GM18508 (cell line): ENCODE results near the gene PLXNA2.

Experiments
- ATAC-seq: cut with Tn5 transposase; IDR thresholded peaks from one replicate; pipeline ENCODE4 v1.9.1; 2021; ENCODE audit warnings: moderate number of reproducible peaks; ENCODE audit not compliant: insufficient read depth, unreplicated experiment

Gene PLXNA2

DNA sequence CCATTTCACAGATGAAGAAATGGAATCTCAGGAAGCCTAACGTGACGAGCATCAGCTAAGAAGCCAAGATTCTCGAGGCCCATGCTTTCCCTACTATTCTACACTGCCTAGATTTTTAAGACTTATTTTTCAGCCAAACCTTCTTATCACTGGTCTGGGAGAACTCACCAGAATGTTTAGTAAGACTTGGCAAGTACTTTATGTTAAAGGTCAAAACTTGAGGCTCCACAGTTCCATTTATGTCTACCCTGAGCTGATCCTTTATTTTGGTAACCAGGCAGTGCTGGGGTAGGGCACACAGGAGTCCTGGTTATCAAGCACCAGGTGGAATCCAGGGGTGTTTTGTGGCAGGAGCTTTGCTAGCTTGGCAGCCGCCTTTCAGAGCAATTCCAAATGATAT, 16.8 kb downstream of the PLXNA2 start:
- ATAC-seq: no peak

DNA sequence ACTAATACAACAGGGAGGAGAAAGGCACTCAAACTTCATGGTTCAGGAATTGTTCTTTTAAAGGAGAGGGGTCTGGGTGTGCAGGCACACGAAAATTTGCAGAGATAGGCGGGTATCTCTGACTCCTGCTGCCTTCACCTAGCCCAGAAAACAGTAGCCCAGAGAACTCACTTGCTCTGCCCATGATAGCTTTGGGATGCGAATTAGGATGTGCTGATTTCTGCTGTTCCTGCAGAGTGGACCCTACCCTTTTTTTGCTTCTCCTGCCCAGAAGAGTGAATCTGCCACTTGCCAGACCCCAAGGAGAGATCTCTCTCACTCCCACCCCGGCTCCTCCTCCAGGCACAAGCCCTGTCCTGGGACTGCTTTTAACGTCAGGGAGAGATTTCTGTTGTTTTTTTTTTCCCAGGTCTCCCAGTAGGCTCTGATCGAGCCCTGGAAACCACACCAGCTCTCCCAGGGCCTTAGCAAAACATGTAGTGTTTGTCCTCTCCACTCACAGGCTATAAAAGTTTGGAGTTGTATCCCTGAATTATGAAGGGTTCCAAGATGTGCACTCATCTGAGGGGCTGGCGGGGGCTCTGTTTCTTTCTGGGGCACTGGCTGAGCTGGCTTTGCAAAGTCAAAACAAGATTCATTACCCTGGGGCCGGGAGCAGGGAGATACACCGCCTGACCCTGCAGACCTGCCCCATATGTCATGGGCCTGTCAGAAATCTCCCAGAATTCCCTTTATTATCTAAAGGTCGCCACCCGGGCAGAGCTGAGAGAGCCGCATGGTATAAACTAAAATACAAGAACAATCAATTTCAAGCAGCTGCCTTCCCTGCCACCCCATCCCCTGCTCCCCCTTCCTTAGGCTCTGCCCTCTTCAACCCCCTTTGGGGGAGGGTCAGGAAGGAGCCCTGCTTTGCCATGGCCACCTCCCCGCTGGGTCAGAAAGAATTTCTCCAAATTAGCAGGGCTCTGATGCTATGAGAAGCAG, 17.9 kb downstream of the PLXNA2 start:
- no peak for ATAC-seq

DNA sequence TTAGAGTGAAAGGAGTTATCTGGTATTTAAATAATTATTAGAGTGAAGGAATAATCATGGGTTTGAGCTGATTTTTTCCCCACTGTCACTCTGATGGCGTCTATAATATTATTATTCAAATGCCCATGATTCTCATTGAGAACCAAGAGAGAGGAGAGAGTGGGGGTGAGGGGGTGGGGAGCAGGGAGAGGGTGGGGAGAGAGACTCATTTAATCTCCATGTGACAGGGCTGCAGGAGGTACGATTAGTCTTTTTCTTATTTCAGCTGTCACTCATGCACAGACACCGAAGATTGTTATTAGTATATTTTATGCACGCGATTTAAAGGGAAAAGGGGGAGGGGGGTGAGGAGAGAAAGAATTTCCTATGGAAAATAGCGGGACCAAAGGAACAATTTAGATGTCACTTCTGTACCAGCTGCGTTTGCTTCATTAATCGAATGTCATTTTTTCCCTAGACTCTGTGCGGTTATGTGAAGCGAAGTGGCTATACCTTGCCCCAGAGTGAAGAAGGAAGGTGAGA, 19.9 kb downstream of the PLXNA2 start:
- ATAC-seq: no peak

DNA sequence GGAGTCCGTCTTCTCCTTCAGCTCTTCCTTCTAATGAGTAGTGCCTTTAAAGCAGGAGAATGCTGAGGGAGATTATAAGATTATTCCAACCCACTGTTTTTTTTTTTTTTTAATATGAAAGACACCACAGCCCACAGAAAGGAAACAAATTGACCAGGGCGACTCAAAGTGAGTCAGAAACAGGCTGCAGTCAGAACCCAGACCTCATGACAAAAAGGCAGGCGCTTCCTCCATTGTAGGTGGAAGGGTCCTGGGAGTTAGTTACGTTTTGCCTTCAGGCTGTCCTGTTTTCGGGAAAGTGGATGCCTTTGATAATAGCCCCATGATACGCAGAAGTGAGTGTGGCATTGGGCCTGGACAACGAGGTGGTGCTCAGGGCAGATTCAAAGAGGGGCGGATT, 21.0 kb downstream of the PLXNA2 start:
- ATAC-seq: no peak

DNA sequence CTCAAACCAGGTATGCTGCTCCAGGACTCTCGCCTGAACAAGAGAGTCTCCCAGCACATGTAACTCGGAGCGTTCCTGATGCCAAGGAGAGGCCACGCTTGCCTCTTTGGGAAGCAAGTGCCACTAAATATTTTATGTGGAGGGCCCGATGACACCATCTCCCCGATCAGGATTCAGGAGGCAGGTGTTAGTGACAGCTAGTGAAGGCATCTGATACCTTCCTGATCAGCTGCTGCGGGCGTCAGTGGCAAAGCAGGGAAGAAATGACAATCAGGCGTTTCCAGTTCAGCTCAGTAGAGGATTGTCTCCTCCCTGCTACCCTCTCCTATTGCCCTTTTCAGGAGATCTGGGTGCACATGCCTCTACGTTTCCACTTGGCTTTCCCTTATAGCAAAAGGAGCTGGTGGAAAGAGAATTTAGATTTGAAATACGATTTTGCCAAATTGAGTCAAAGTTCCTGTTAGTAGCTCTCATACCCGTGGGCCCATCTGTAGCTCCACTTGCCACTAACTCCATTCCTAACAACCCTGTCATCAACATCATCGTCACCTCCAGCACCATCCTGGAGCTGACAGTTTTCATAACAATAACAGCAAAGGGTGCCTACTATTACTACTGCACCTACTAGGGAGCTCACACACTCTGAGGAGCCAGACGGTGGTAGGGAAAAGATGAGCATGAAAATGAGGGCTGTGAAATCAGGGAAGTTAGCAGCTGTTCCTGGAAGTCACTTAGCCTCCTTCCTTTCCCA, 21.6 kb downstream of the PLXNA2 start:
- no peak for ATAC-seq

GRCh38 chr1:208221291-208221622, 22.9 kb downstream of the PLXNA2 start:
- ATAC-seq: no peak

DNA sequence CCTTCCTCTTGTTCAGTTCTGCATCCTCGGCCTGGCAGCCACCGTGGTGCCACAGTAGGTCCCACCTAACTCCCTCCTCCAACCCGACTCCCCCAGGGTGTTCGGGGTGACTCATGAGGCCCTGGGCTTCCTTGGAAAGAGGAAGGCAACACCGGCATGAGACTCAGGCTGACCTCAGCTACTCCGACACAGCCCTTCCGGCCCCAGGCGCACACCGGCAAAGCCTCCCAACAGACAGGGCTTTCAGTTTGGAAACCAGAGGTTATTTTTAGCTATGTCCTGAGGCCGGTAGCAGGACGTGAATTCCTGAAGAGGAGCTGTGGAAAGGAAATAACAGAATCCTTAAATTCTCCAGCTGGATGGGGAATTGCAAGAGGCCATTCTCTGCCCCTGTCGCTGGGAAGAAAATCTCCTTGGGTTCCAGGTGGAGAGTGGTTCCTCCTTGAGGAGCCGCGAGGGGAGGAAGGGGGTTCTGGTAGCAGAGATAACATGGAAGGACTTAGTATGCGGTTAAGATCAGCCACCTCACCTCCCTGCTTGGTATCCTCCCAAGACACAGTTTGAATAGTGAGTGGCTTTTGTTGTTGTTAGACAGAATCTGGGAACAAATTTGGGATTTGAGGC, 24.4 kb downstream of the PLXNA2 start:
- ATAC-seq: no peak

DNA sequence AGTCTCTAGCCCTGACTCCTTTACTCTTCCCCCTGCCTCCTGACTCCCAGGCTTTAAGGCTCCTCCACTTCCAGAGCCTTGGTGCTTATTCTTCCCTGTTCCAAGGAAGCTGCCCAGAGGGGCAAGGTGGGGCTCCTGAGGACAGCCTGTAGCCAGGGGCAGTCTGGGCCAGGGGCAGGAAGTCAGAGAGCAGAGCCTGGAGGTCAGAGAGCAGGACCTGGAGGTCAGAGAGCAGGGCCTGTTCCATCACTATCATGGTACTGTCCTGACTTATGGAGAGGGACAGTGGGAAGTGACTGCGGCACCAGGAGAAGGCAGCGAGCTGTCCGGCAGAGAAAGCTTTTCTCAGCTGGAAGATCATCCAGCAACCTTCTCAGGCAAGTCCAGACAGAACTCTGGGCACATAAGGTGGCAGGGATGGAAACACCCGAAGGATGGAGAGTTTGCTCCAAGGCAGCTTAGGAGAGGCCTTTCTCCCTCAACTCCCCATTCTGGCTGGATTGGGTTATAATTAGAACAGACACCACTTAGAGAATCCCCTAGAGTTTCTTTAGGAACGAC, 25.0 kb downstream of the PLXNA2 start:
- no peak for ATAC-seq

GRCh38 chr1:208218237-208219097, 25.7 kb downstream of the PLXNA2 start:
- no peak for ATAC-seq

- ATAC-seq: no peak
These were observed 26.4 kb downstream of the PLXNA2 start for GRCh38 chr1:208217781-208218180.

DNA sequence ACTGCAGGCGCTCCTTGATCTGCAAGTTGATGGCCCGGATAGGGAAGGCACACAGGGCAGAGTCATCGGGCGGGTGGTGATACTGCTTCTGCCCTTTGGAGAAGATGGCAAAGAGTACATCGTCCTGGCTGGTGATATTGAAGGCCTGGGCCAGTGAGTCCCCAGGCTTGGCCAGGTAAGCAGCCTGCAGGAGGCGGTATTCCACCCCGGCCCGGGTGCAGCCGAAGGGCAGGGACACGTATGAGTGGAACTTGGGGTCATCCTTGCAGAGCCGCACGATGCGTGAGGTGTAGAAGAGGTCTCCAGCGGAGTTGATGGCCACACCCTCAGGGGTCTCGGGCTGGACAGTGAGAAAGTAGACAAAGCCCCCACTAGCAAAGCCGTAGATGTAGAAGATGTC, 27.4 kb downstream of the PLXNA2 start:
- ATAC-seq: no peak

GRCh38 chr1:208216062-208216461, 28.1 kb downstream of the PLXNA2 start:
- ATAC-seq: no peak

GRCh38 chr1:208215393-208215792, 28.8 kb downstream of the PLXNA2 start:
- ATAC-seq: no peak

GRCh38 chr1:208213786-208214185, 30.4 kb downstream of the PLXNA2 start:
- ATAC-seq: no peak

DNA sequence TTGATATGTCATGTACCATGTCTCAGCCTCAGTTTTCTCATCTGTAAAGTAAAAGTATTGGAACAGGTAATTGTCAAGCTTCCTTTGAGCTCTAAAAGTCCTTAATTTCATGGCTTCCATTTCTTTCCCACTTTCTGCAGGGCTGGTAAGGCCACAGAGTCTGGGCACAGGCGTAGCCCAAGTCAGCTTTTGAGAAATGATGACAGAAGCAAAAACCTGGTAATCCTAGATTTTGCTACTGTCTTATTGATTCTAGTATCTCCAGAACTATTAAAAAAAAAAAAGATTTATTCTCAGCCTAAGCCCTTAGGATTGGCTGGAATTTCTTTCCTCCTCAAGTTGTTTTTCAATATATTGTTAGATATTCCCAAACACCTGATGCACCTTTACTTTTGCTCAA, 31.3 kb downstream of the PLXNA2 start:
- no peak for ATAC-seq

GRCh38 chr1:208211921-208212843, 32.0 kb downstream of the PLXNA2 start:
- ATAC-seq: no peak

DNA sequence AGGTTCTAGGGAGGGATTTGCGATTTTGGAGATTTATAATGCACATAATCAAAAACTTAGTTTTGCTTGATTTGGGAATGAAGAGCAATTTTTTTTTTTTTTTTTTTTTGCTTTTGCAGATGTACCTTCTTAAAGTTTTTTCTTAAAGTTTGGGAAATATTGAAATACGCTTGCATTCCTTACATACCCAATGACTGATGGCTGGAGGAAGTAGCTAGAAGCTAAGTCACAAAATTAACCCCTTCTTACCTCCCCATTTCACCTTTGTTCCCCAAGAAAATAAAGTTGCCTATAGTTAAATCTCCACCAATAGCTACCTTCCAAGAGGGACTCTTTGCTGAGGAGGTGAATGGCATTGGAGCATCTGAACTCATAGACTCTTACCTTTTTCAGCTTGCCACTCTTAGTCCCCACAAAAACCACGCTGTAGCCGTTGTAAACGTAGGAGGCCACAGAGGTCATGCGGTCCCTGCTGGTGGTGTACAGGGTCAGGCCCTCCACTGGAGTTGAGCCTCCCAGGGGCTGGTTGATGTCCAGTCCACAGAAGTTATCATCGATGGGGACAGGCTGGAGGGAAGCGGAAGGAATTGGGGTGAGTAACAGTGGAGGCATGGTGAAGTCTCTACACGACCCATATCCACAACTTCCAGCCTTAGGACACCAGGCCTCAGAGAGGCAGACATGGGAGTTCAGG, 34.1 kb downstream of the PLXNA2 start:
- ATAC-seq: no peak

- ATAC-seq: no peak
These were observed 34.9 kb downstream of the PLXNA2 start for GRCh38 chr1:208209286-208209685.
